PC-9 (cell line): Measurements from ENCODE around the gene KPNA2.

ENCODE experiments used
- CTCF ChIP-seq: fragments of 200-600 bp; sonication (generic); conservative IDR thresholded peaks from 2 replicates; pipeline ENCODE4 v1.6.1; 2017; ENCODE audit warnings: mixed run types, antibody characterized with exemption, mild to moderate bottlenecking, moderate library complexity
- EZH2 ChIP-seq: fragments of 200-600 bp; sonication (generic); IDR thresholded peaks from 2 replicates; pipeline ENCODE4 v1.8.0; 2017; ENCODE audit warnings: antibody characterized with exemption, low read depth

DNA sequence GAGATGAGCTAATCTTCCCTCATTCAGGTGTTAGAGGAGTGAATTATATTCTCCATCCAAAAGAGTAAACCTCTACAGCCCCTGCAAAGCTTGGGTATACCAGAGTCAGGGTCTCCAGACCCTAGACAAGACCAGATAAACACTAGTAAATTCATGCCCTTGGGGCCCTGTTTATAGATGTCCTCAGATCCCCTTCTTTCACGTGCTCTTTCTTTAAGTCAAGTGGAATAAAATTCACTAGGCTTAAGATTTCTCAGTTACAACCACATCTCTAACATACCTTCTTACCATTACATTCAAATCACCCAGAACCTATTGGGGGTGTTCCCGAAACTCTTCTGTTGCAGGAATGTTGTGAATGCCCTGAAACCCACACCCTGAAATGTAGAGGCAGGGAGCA lies 37.1 kb upstream of the KPNA2 start:
- TF ChIP-seq CTCF (no peak), EZH2 (no peak)
